Heart left ventricle (tissue), 16 donors: Measurements from ENCODE around the gene ARHGAP26. TPM values are rescaled to one million over a fixed set of nuclear protein-coding genes. Genes with fewer than 3 reads are reported as not detected.

Experiments used
- ATAC-seq, 4 donors: fragments of 200-7000 bp; cut with Tn5 transposase; one replicate each; pipeline ENCODE4 v1.9.1; 2020 to 2022; ENCODE audit warnings: moderate library complexity in 4 of 4, mild to moderate bottlenecking in 3 of 4, moderate number of reproducible peaks in 1 of 4
- DNase-seq, 5 donors: peaks; one replicate each; pipeline ENCODE4 v3.0.0-alpha.2; 2020
- H3K27ac ChIP-seq, 12 donors: fragments of 200-600 bp; sonication (generic) in 4 of 12; one replicate each; pipeline versions ENCODE4 v1.5.0 to v1.8.0; 2016 to 2022; ENCODE audit warnings: mild to moderate bottlenecking in 2 of 12
- H3K27me3 ChIP-seq, 9 donors: fragments of 200-600 bp; sonication (generic) in 2 of 9; one replicate each; pipeline versions ENCODE4 v1.5.1 to v1.8.0; 2016 to 2022; ENCODE audit warnings: mild to moderate bottlenecking in 3 of 9
- H3K36me3 ChIP-seq, 9 donors: fragments of 200-600 bp; sonication (generic) in 2 of 9; one replicate each; pipeline versions ENCODE4 v1.5.0 to v1.8.0; 2018 to 2022; ENCODE audit warnings: mild to moderate bottlenecking in 2 of 9
- H3K4me1 ChIP-seq, 12 donors: fragments of 200-600 bp; sonication (generic) in 4 of 12; one replicate each; pipeline versions ENCODE4 v1.5.0 to v1.8.0; 2016 to 2022; ENCODE audit warnings: mild to moderate bottlenecking in 3 of 12
- H3K4me3 ChIP-seq, 12 donors: fragments of 200-600 bp; sonication (generic) in 4 of 12; one replicate each; pipeline versions ENCODE4 v1.5.0 to v1.8.0; 2017 to 2022; ENCODE audit warnings: mild to moderate bottlenecking in 9 of 12, moderate library complexity in 4 of 12
- H3K9me3 ChIP-seq, 12 donors: fragments of 200-600 bp; sonication (generic) in 4 of 12; one replicate each; pipeline versions ENCODE4 v1.5.0 to v1.8.0; 2016 to 2022; ENCODE audit warnings: mild to moderate bottlenecking in 1 of 12
- POLR2A ChIP-seq, 2 donors: fragments of 450-650 bp; IDR thresholded peaks; one replicate each; pipeline ENCODE4 v1.6.1; 2017; ENCODE audit warnings: antibody characterized with exemption in 2 of 2, mild to moderate bottlenecking in 2 of 2, moderate library complexity in 2 of 2
- WGBS, 4 donors: extraction: QIAGEN DNeasy Blood & Tissue Kit in 2 of 4; methylation state at CpG; one replicate each; pipeline versions ENCODE4 v1.1.5 to v1.1.7; 2013 to 2018; 5-methylcytosine and 5-hydroxymethylcytosine counted together
- intact Hi-C, 10 donors: fragments of 100-400 bp; cut with DNase I; formaldehyde crosslinking; loops; one replicate each; pipeline versions ENCODE4 v1.11.1 to v1.14.2; 2022
- polyA plus RNA-seq, 2 donors: library from polyadenylated mRNA; stranded (reverse); fragments of 200-250 nt; gene quantifications; one replicate each; pipeline ENCODE4 v1.2.3, GENCODE V29; 2013
- total RNA-seq, 9 donors: library from RNA; depleted of rRNA in 2 of 9; stranded (reverse); fragments of >200 nt in 2 of 9; fragmentation: NEBNext Ultra II Directional in 3 of 9; extraction: Animal tissue kit (Norgen Biotek cat#: 25700) in 3 of 9; gene quantifications; one replicate each; pipeline versions ENCODE4 v1.1.0 to v1.2.4, GENCODE V29; 2016 to 2023
- TF ChIP-seq, protein P1 (sequence below), 12 donors: fragments of 200-600 bp; sonication (generic) in 4 of 12; IDR thresholded peaks; one replicate each; pipeline versions ENCODE4 v1.5.0 to v1.8.0; 2018 to 2022; ENCODE audit warnings: antibody characterized with exemption in 12 of 12, mild to moderate bottlenecking in 5 of 12
- donor health status: ischemic (EF 13 %, LVEDD 7.1; RV severe dilation, severe dysfunction).
- donor health status: healthy with polysubstance abuse.
- donor health status: DM: no; HTN: yes; CAD: no.
- donor health status: DM: no; HTN: no; CAD: no.
- donor health status: ischemic (EF 25% LVEDD 6.9; RV normal size, moderate dysfunction).
- donor health status: ischemic (EF 25% LVEDD 5.7; RV mildly dilated, moderate dysfunction).
- donor health status: healthy.
- donor health status: DM: yes; HTN: yes; CAD: no.
- donor health status: ischemic (EF 35%, LVEDD 5.7; RV mildly dilated, moderate dysfunction).
- donor health status: nonischemic (EF 11% LVEDD 7.7; RV severe dilation, severe dysfunction).
- donor health status: DM: yes; HTN: yes; CAD: no.
- donor health status: PGD.
- donor health status: ischemic (EF 29% LVEDD 5.4; RV normal size, mild dysfunction).
- donor health status: nonischemic (EF 23%, LVEDD 6.1; RV moderate dilation, normal function).

ARHGAP26 gene
- total and polyA plus RNA-seq, 11 donors = 11.9 to 52.1 (median 33.7) TPM

DNA sequence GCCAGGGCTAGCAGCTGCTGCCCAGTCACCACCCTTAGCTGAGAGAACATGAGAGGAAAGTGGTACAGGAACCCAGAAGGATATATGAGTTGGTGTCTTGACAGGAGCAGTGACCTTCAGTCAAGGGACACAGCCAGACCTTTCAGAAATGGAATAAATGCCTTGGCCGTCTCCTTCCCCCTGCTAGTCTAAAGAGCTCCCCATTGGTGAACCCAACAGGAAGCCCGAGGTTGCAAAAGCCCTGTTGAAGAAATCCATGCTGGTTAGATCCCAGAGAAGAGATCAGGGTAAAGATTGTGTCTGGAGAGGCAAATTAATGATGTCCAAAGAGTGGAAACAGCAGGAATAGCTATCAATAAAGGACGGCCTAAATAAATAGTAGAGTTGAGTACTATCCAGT lies 388.9 kb downstream of the ARHGAP26 start:
- H3K4me3 ChIP-seq = no peak overlapping the region
- H3K27ac ChIP-seq = no peak overlapping the region
- DNase-seq (no peak), ATAC-seq (no peak)
- TF ChIP-seq, protein P1, sequence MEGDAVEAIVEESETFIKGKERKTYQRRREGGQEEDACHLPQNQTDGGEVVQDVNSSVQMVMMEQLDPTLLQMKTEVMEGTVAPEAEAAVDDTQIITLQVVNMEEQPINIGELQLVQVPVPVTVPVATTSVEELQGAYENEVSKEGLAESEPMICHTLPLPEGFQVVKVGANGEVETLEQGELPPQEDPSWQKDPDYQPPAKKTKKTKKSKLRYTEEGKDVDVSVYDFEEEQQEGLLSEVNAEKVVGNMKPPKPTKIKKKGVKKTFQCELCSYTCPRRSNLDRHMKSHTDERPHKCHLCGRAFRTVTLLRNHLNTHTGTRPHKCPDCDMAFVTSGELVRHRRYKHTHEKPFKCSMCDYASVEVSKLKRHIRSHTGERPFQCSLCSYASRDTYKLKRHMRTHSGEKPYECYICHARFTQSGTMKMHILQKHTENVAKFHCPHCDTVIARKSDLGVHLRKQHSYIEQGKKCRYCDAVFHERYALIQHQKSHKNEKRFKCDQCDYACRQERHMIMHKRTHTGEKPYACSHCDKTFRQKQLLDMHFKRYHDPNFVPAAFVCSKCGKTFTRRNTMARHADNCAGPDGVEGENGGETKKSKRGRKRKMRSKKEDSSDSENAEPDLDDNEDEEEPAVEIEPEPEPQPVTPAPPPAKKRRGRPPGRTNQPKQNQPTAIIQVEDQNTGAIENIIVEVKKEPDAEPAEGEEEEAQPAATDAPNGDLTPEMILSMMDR (IDR thresholded peaks at IDR 0.05) = no peak
- TF ChIP-seq POLR2A (IDR thresholded peaks at IDR 0.05) = no peak
- 65 to 97% (median 65%) methylated on average over 3 of the region's 3 CpGs for WGBS, 4 donors
- no peaks in the 10 kb centered on the region for H3K9me3 ChIP-seq
- H3K27me3 ChIP-seq = no peaks in the 10 kb centered on the region
- intact Hi-C loops = no loop called here
- peaks cover 0 to 28% (median 20%) of the 10 kb centered on the region in 12 donors for H3K4me1 ChIP-seq
- H3K36me3 ChIP-seq = peaks cover 0 to 11% (median 0%) of the 10 kb centered on the region in 9 donors

DNA sequence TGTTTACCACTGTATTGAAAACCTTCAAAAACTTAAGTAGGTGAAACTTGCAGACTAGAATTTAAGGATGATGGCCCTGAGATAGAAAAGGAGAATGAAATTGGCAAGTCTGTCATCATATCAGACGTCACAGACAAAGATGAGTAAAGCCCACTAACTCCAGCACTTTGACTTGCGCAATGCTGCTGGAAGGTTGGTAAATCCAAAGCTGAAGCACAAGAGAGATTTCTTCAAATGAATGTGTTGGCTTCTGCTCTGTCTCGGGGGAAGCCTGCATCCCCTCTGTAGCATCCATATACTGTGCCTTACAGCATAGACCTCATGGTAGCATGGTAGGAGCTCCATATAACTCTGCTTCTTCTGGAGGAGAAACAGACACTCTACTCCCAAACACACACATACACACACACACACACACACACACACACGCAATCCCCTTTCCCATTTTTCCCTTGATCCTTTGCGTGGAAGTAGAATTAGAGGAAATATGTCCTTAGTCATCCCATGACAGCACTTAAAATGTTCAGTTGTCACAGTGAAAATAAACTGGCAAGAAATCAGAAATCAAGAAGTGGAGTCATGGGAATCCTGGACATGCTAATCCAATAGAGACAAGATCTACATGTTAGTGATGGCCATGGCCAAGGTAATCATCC lies 391.8 kb downstream of the ARHGAP26 start:
- TF ChIP-seq, protein P1 (IDR thresholded peaks at IDR 0.05) = no peak
- no peak for TF ChIP-seq POLR2A (IDR thresholded peaks at IDR 0.05)
- whole genome bisulfite sequencing, 4 donors = 81 to 88% (median 84%) methylated on average over 5 of the region's 5 CpGs
- H3K36me3 ChIP-seq = peaks cover 0 to 11% (median 0%) of the 10 kb centered on the region in 9 donors
- H3K9me3 ChIP-seq = no peaks in the 10 kb centered on the region
- no peak overlapping the region for H3K4me3 ChIP-seq
- H3K27ac ChIP-seq = no peak overlapping the region
- DNase-seq (peak in 1 of 5 donors; percentile 44), ATAC-seq (peak in 2 of 4 donors; percentile 14 to 33)
- H3K4me1 ChIP-seq = peaks cover 0 to 11% (median 0%) of the 10 kb centered on the region in 12 donors
- no peaks in the 10 kb centered on the region for H3K27me3 ChIP-seq
- intact Hi-C loops = no loop called here

DNA sequence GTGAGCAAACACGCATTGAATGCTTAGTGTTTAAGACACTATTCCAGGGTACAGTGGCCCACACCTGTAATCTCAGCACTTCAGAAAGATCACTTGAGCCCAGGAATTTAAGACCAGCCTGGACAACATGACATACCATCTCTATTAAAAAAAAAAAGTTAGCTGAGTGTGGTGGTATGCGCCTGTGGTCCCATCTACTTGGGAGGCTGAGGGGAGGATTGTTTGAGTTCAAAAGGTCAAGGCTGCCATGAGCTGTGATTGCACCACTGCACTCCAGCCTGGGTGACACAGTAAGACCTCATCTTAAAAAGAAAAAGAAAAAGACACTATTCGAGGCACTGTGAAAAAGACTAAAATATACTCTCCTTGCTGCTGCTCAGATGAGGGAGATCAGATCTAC lies 392.6 kb downstream of the ARHGAP26 start:
- H3K4me1 ChIP-seq = peaks cover 0 to 11% (median 0%) of the 10 kb centered on the region in 12 donors
- TF ChIP-seq, protein P1 (IDR thresholded peaks at IDR 0.05) = no peak
- TF ChIP-seq POLR2A (IDR thresholded peaks at IDR 0.05) = no peak
- 92 to 100% (median 96%) methylated on average over 3 of the region's 3 CpGs for WGBS, 4 donors
- DNase-seq (no peak), ATAC-seq (no peak)
- H3K27me3 ChIP-seq = no peaks in the 10 kb centered on the region
- no peaks in the 10 kb centered on the region for H3K9me3 ChIP-seq
- H3K27ac ChIP-seq = no peak overlapping the region
- H3K36me3 ChIP-seq = peaks cover 0 to 11% (median 0%) of the 10 kb centered on the region in 9 donors
- intact Hi-C loops = no loop called here
- no peak overlapping the region for H3K4me3 ChIP-seq

DNA sequence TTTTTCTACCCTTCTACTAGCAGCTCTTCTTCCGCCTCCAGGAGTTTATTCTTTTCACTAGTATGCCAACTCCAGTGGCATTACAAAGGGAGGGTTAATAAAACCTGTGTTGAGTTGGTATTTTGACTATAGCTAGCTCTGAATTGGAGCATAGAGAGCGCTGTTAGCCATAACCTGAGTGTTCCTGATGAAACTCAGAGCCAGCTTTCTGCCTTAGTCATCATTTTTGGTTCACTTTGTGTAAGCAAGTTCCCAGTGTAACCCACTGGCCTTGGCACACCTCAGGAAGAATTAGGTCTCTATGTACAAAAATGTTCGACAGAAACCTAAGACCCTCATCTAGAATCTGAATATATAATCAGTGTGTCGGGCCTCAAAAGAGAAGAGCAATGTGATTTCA lies 394.4 kb downstream of the ARHGAP26 start:
- intact Hi-C loops = no loop called here
- H3K4me1 ChIP-seq = peaks cover 0 to 11% (median 0%) of the 10 kb centered on the region in 12 donors
- ATAC-seq (no peak), DNase-seq (no peak)
- H3K27ac ChIP-seq = no peak overlapping the region
- H3K9me3 ChIP-seq = no peaks in the 10 kb centered on the region
- TF ChIP-seq POLR2A (IDR thresholded peaks at IDR 0.05) = no peak
- TF ChIP-seq, protein P1 (IDR thresholded peaks at IDR 0.05) = no peak
- no peak overlapping the region for H3K4me3 ChIP-seq
- H3K36me3 ChIP-seq = peaks cover 0 to 11% (median 0%) of the 10 kb centered on the region in 9 donors
- 85 to 99% (median 94%) methylated on average over 4 of the region's 4 CpGs for WGBS, 4 donors
- H3K27me3 ChIP-seq = no peaks in the 10 kb centered on the region
